Endothelial cell of umbilical vein (primary cell): ENCODE measurements around the gene POLN. TPM values are rescaled to one million over a fixed set of nuclear protein-coding genes. Genes with fewer than 3 reads are reported as not detected.

ENCODE experiments used
- BruUV-seq: library from RNA; stranded (reverse); fragments of 400-500 nt; replicated peaks from 2 replicates; lab custom pipeline; 2021; lab: Mats Ljungman, UMichigan
- CTCF ChIA-PET: fragments of 300-600, 350-600 bp; sonication (Branson Sonifier 250); formaldehyde crosslinking; loops from one replicate; lab custom pipeline; 2021; ENCODE audit warnings: antibody characterized with exemption, inconsistent platforms; lab: Charles Lee
- POLR2A ChIA-PET: fragments of 300-600, 350-600 bp; sonication (Branson Sonifier 250); formaldehyde crosslinking; loops from one replicate; lab custom pipeline; 2021; ENCODE audit warnings: antibody characterized with exemption, inconsistent platforms; lab: Charles Lee
- DNase-seq: peaks from one replicate; pipeline ENCODE4 v3.0.0-alpha.2; 2011; ENCODE audit warnings: low read depth, low spot score
- FAIRE-seq: peaks from 2 replicates; lab custom pipeline; 2011; peaks lifted over from hg19 to GRCh38; lab: Jason Lieb, UNC
- H2AFZ ChIP-seq: 2 replicates; pipeline ENCODE4 v1.6.0; 2012; ENCODE audit warnings: low read depth, low read length, control low read depth, inconsistent platforms
- H3K27ac ChIP-seq: 2 replicates; pipeline ENCODE4 v1.5.1; 2011; ENCODE audit warnings: low read depth, mild to moderate bottlenecking, control low read depth, low read length, moderate library complexity; ENCODE audit not compliant: insufficient read depth
- H3K27me3 ChIP-seq, 2 experiments: 2 replicates each; pipeline versions ENCODE4 v1.6.0 to v1.6.1; 2011; ENCODE audit warnings: low read length in 2 of 2, mixed read lengths in 1 of 2; ENCODE audit not compliant: control insufficient read depth in 2 of 2, insufficient read depth in 2 of 2
- H3K36me3 ChIP-seq, 2 experiments: 2 replicates in 1 of 2; 3 replicates in 1 of 2; pipeline ENCODE4 v1.5.1; 2011; ENCODE audit warnings: low read length in 2 of 2, mild to moderate bottlenecking in 1 of 2, moderate library complexity in 1 of 2; ENCODE audit not compliant: control insufficient read depth in 2 of 2, insufficient read depth in 2 of 2; ENCODE audit errors: extremely low read depth in 1 of 2
- H3K4me1 ChIP-seq: 3 replicates; pipeline ENCODE4 v1.5.1; 2011; ENCODE audit warnings: mild to moderate bottlenecking, low read length; ENCODE audit not compliant: control insufficient read depth, insufficient read depth; ENCODE audit errors: extremely low read depth
- H3K4me2 ChIP-seq: 2 replicates; pipeline ENCODE4 v1.6.1; 2011; ENCODE audit warnings: low read length, control low read depth, mixed read lengths; ENCODE audit not compliant: insufficient read depth
- H3K4me3 ChIP-seq, 3 experiments: fragments of 200-600 bp in 1 of 3; sonication (generic), shearing (Covaris generic) in 1 of 3; replicated peaks in 1 of 3; 2 replicates each; pipeline ENCODE4 v1.5.1; 2011 to 2016; ENCODE audit warnings: control low read depth in 3 of 3, low read length in 3 of 3, mild to moderate bottlenecking in 2 of 3, inconsistent platforms in 1 of 3, low read depth in 1 of 3, moderate library complexity in 1 of 3; ENCODE audit not compliant: insufficient read depth in 1 of 3
- H3K79me2 ChIP-seq: 2 replicates; pipeline ENCODE4 v1.6.0; 2012; ENCODE audit warnings: low read length, inconsistent platforms; ENCODE audit not compliant: control insufficient read depth, insufficient read depth
- H3K9ac ChIP-seq: replicated peaks from 2 replicates; pipeline ENCODE3; 2011; ENCODE audit warnings: low read length, control low read depth; ENCODE audit not compliant: insufficient read depth; ENCODE audit errors: extremely low read depth
- H3K9me1 ChIP-seq: replicated peaks from 3 replicates; pipeline ENCODE4 v1.6.0; 2011; ENCODE audit warnings: mild to moderate bottlenecking, low read length; ENCODE audit not compliant: control insufficient read depth, insufficient read depth; ENCODE audit errors: extremely low read depth
- H3K9me3 ChIP-seq: replicated peaks from 2 replicates; pipeline ENCODE4 v1.5.1; 2012; ENCODE audit warnings: low read length, inconsistent platforms; ENCODE audit not compliant: control insufficient read depth, insufficient read depth
- H4K20me1 ChIP-seq: replicated peaks from 2 replicates; pipeline ENCODE3; 2011; ENCODE audit warnings: mild to moderate bottlenecking, low read length; ENCODE audit not compliant: control insufficient read depth, insufficient read depth; ENCODE audit errors: extremely low read depth
- CTCF ChIP-seq, 2 donors: IDR thresholded peaks; 1 replicate in 1 of 2; 2 replicates in 1 of 2; pipeline ENCODE4 v1.5.1; 2011; ENCODE audit warnings: low read length in 2 of 2, mild to moderate bottlenecking in 2 of 2, moderate library complexity in 2 of 2, control low read depth in 1 of 2, inconsistent platforms in 1 of 2, low read depth in 1 of 2; ENCODE audit not compliant: insufficient read depth in 1 of 2; ENCODE audit errors: extremely low read depth in 1 of 2
- EZH2 ChIP-seq: IDR thresholded peaks from 2 replicates; pipeline ENCODE4 v1.6.1; 2012; ENCODE audit warnings: borderline replicate concordance, low read depth, mild to moderate bottlenecking, moderate library complexity, low read length, inconsistent platforms; ENCODE audit not compliant: severe bottlenecking
- GATA2 ChIP-seq: IDR thresholded peaks from 2 replicates; pipeline ENCODE4 v1.7.0; 2011; ENCODE audit warnings: low read depth, mild to moderate bottlenecking, moderate library complexity, mixed read lengths, low read length; ENCODE audit not compliant: insufficient read length, insufficient read depth
- MYC ChIP-seq: IDR thresholded peaks from one replicate; pipeline ENCODE4 v1.6.1; 2011; ENCODE audit warnings: mild to moderate bottlenecking, low read depth, low read length
- POLR2A ChIP-seq: IDR thresholded peaks from 2 replicates; pipeline ENCODE4 v1.6.1; 2012; ENCODE audit warnings: low read depth, mild to moderate bottlenecking, control low read depth, low read length
- POLR2AphosphoS5 ChIP-seq: IDR thresholded peaks from 2 replicates; pipeline ENCODE4 v1.6.1; 2012; ENCODE audit warnings: low read depth, mild to moderate bottlenecking, control low read depth, low read length, moderate library complexity; ENCODE audit not compliant: insufficient read depth
- dilution Hi-C: fragments of 300-500 bp; cut with MboI; formaldehyde crosslinking; loops from one replicate; pipeline ENCODE4 v1.15.0; 2019; ENCODE audit warnings: low sequenced_read_pairs; ENCODE audit not compliant: extremely low pct_ligation_motif_present
- intact Hi-C: fragments of 100-400 bp; cut with micrococcal nuclease; formaldehyde crosslinking; loops from one replicate; pipeline ENCODE4 v1.10.0; 2022
- polyA plus RNA-seq, 4 experiments: library from polyadenylated mRNA; depleted of rRNA in 3 of 4; stranded (reverse) in 3 of 4; unstranded in 1 of 4; fragments of >200 nt; gene quantifications; 2 replicates each; pipeline versions ENCODE4 v1.2.1 to v1.2.3, GENCODE V29; 2011 to 2012; ENCODE audit warnings: missing spikeins in 1 of 4
- total RNA-seq: library from RNA; stranded (reverse); gene quantifications from 2 replicates; pipeline ENCODE4 v1.2.3, GENCODE V29; 2021

The POLN gene
- total and polyA plus RNA-seq, 2 donors (not counting 3 experiments of a cell fraction or from before 2014, with no cell fraction given), result 1.3 to 4.2 TPM

GRCh38 chr4:2103843-2104547 lies 137.9 kb downstream of the POLN start:
- H3K27me3 ChIP-seq, result peaks cover 3 to 10% of the 10 kb centered on the region in 2 experiments
- no peaks in the 10 kb centered on the region for H4K20me1 ChIP-seq
- no peak overlapping the region for H3K9ac ChIP-seq
- no peak overlapping the region for H3K27ac ChIP-seq
- H3K36me3 ChIP-seq, result no peaks in the 10 kb centered on the region
- CTCF ChIA-PET, result interaction anchor here (1.8 kb wide), 1 partner anchor 10 kb away, joined by 6 read pairs; no protein-coding TSS in a partner anchor
- POLR2A ChIA-PET, result no interaction called here
- no peak overlapping the region for H3K4me2 ChIP-seq
- no peak overlapping the region for H2AFZ ChIP-seq
- no TSS peak for BruUV-seq
- TF ChIP-seq POLR2AphosphoS5, result no peak
- TF ChIP-seq POLR2A, result no peak
- TF ChIP-seq EZH2, result no peak
- FAIRE-seq (no peak), DNase-seq (no peak)
- H3K4me3 ChIP-seq, result no peak overlapping the region
- dilution Hi-C loops, result no loop called here
- H3K4me1 ChIP-seq, result no peaks in the 10 kb centered on the region
- intact Hi-C loops, result no loop called here
- no peaks in the 10 kb centered on the region for H3K79me2 ChIP-seq
- no peaks in the 10 kb centered on the region for H3K9me3 ChIP-seq
- H3K9me1 ChIP-seq, result no peaks in the 10 kb centered on the region

GRCh38 chr4:2103127-2103842 lies 138.6 kb downstream of the POLN start:
- intact Hi-C loops (no loop called here), dilution Hi-C loops (no loop called here)
- ChIA-PET POLR2A (no interaction called here), CTCF (interaction anchor here (0.8 kb wide), 1 partner anchor 20 kb away, joined by 3 read pairs; no protein-coding TSS in a partner anchor)
- FAIRE-seq (no peak), DNase-seq (no peak)
- H3K79me2 ChIP-seq, result no peaks in the 10 kb centered on the region
- no peak overlapping the region for H3K27ac ChIP-seq
- H3K36me3 ChIP-seq, result no peaks in the 10 kb centered on the region
- H3K4me2 ChIP-seq, result no peak overlapping the region
- H3K9ac ChIP-seq, result no peak overlapping the region
- H4K20me1 ChIP-seq, result no peaks in the 10 kb centered on the region
- H3K4me1 ChIP-seq, result no peaks in the 10 kb centered on the region
- no peak overlapping the region for H3K4me3 ChIP-seq
- H3K9me1 ChIP-seq, result no peaks in the 10 kb centered on the region
- H2AFZ ChIP-seq, result no peak overlapping the region
- H3K27me3 ChIP-seq, result peaks cover 3 to 5% of the 10 kb centered on the region in 2 experiments
- no peaks in the 10 kb centered on the region for H3K9me3 ChIP-seq
- TF ChIP-seq CTCF (IDR thresholded peaks at IDR 0.05; ENCODE audit: extremely low read depth in 1 of 2, insufficient read depth in 1 of 2, low read depth in 1 of 2, low read length in 2 of 2) (no peak), GATA2 (no peak), POLR2AphosphoS5 (no peak), MYC (no peak)
- no TSS peak for BruUV-seq
